Sigmoid colon (tissue), 7 donors: ENCODE results near the gene ZP4. TPM values are rescaled to one million over a fixed set of nuclear protein-coding genes. Genes with fewer than 3 reads are reported as not detected.

Experiments
- DNase-seq: peaks from one replicate; pipeline ENCODE4 v3.0.0-alpha.2; 2019
- H3K27ac ChIP-seq, 4 donors: fragments of 200-600 bp; sonication (generic); one replicate each; pipeline ENCODE4 v1.5.1; 2016 to 2019; ENCODE audit warnings: mild to moderate bottlenecking in 1 of 4
- H3K27me3 ChIP-seq, 3 donors: fragments of 200-600 bp; sonication (generic); one replicate each; pipeline ENCODE4 v1.5.1; 2019; ENCODE audit warnings: mild to moderate bottlenecking in 1 of 3
- H3K36me3 ChIP-seq, 4 donors: fragments of 200-600 bp; sonication (generic); one replicate each; pipeline ENCODE4 v1.5.1; 2016 to 2019
- H3K4me1 ChIP-seq, 4 donors: fragments of 200-600 bp; sonication (generic); one replicate each; pipeline ENCODE4 v1.5.1; 2017 to 2019
- H3K4me3 ChIP-seq, 4 donors: fragments of 200-600 bp; sonication (generic); one replicate each; pipeline ENCODE4 v1.5.1; 2017 to 2019; ENCODE audit warnings: mild to moderate bottlenecking in 2 of 4, moderate library complexity in 1 of 4
- H3K9me3 ChIP-seq, 4 donors: fragments of 200-600 bp in 3 of 4; sonication (generic) in 3 of 4; one replicate each; pipeline versions ENCODE4 v1.5.1 to v1.6.1; 2013 to 2019
- EP300 ChIP-seq, 4 donors: sonication (generic); formaldehyde crosslinking; IDR thresholded peaks; one replicate each; pipeline ENCODE4 v1.6.1; 2017; ENCODE audit warnings: antibody characterized with exemption in 4 of 4
- POLR2A ChIP-seq, 2 donors: fragments of 450-650 bp; IDR thresholded peaks; one replicate each; pipeline ENCODE4 v1.6.1; 2016; ENCODE audit warnings: antibody characterized with exemption in 2 of 2, mild to moderate bottlenecking in 2 of 2, moderate library complexity in 2 of 2
- POLR2AphosphoS5 ChIP-seq, 4 donors: sonication (generic); formaldehyde crosslinking; IDR thresholded peaks; one replicate each; pipeline ENCODE4 v1.6.1; 2017; ENCODE audit warnings: antibody characterized with exemption in 4 of 4
- WGBS, 2 donors: extraction: QIAGEN DNeasy Blood & Tissue Kit; methylation state at CpG; one replicate each; pipeline ENCODE4 v1.1.7; 2013; 5-methylcytosine and 5-hydroxymethylcytosine counted together
- intact Hi-C: fragments of 100-400 bp; cut with DNase I; formaldehyde crosslinking; loops from one replicate; pipeline ENCODE4 v1.15.1; 2023
- polyA plus RNA-seq, 3 donors: library from polyadenylated mRNA; stranded (reverse); fragments of 200-250 nt; gene quantifications; one replicate each; pipeline ENCODE4 v1.2.3, GENCODE V29; 2013
- total RNA-seq, 4 donors: library from RNA; depleted of rRNA; stranded (reverse); fragments of >200 nt; gene quantifications; one replicate each; pipeline ENCODE4 v1.1.0, GENCODE V29; 2016
- TF ChIP-seq, protein P1 (sequence below), 4 experiments: fragments of 450-650 bp in 3 of 4; fragments of 200-600 bp in 1 of 4; IDR thresholded peaks; one replicate each; pipeline ENCODE4 v1.5.1; 2016 to 2019; ENCODE audit warnings: antibody characterized with exemption in 4 of 4, mild to moderate bottlenecking in 3 of 4, moderate library complexity in 2 of 4
- donor health status: healthy with polysubstance abuse.
- donor health status: Bipolar disorder and iron deficiency.
- donor health status: healthy.

Gene ZP4
- total and polyA plus RNA-seq, 7 donors, result not detected

DNA sequence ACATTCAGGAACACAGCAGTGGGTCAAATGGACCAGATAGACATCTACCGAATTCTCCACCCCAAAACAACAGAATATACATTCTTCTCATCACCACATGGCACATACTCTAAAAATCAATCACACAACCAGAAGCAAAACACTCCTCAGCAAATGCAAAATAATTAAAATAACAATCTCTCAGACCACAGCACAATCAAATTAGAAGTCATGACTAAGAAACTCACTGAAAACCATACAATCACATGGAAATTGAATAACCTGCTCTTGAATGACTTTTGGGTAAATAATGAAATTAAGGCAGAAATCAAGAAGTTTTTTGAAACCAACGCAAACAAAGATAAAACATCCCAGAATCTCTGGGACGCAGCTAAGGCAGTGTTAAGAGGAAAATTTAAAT, 49.2 kb downstream of the ZP4 start:
- 61 to 74% methylated on average over 3 of the region's 3 CpGs for WGBS, 2 donors
- intact Hi-C loops, result no loop called here
- no peaks in the 10 kb centered on the region for H3K36me3 ChIP-seq
- no peak for DNase-seq
- TF ChIP-seq POLR2A (IDR thresholded peaks at IDR 0.05), result no peak
- TF ChIP-seq, protein P1, sequence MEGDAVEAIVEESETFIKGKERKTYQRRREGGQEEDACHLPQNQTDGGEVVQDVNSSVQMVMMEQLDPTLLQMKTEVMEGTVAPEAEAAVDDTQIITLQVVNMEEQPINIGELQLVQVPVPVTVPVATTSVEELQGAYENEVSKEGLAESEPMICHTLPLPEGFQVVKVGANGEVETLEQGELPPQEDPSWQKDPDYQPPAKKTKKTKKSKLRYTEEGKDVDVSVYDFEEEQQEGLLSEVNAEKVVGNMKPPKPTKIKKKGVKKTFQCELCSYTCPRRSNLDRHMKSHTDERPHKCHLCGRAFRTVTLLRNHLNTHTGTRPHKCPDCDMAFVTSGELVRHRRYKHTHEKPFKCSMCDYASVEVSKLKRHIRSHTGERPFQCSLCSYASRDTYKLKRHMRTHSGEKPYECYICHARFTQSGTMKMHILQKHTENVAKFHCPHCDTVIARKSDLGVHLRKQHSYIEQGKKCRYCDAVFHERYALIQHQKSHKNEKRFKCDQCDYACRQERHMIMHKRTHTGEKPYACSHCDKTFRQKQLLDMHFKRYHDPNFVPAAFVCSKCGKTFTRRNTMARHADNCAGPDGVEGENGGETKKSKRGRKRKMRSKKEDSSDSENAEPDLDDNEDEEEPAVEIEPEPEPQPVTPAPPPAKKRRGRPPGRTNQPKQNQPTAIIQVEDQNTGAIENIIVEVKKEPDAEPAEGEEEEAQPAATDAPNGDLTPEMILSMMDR (IDR thresholded peaks at IDR 0.05), result no peak
- no peak overlapping the region for H3K4me3 ChIP-seq
- no peaks in the 10 kb centered on the region for H3K4me1 ChIP-seq
- H3K27ac ChIP-seq, result no peak overlapping the region
- peaks cover 0 to 2% (median 0%) of the 10 kb centered on the region in 4 donors for H3K9me3 ChIP-seq
- H3K27me3 ChIP-seq, result no peaks in the 10 kb centered on the region

DNA sequence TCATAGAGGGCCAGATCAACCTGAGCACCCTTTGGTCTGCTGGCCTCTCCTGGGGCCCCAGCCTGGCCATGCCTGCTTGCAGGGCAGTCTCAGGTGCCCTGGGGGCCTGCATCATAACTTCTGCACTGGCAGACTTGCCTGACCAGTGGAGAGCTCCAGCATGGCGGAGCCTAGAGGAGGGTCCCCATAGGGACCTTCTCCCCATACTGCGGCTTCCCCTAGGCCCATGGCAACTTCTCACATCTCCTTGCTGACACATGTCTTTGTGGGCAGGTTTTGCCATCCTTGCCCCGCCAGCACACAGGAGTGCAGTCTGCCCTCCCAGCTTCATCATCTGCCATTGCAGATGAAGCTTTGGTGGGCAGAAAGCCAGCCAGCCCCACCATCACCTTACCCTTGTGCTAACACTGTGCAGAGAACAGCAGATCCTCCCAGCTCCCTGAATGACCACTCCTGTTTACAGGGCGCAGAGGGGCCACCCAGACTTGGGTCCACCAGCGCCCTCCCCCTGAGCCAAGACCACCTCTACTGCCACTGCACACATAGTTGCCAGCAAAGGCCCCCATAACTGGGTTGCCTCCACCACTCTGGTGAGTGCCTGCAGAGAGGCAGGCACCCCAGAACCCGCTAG, 51.7 kb downstream of the ZP4 start:
- H3K4me3 ChIP-seq, result no peak overlapping the region
- H3K4me1 ChIP-seq, result no peaks in the 10 kb centered on the region
- H3K27me3 ChIP-seq, result no peaks in the 10 kb centered on the region
- WGBS, 2 donors, result 86 to 92% methylated on average over 6 of the region's 6 CpGs
- intact Hi-C loops, result no loop called here
- DNase-seq, result no peak
- H3K27ac ChIP-seq, result no peak overlapping the region
- no peaks in the 10 kb centered on the region for H3K36me3 ChIP-seq
- H3K9me3 ChIP-seq, result peaks cover 0 to 2% (median 0%) of the 10 kb centered on the region in 4 donors
- TF ChIP-seq, protein P1 (IDR thresholded peaks at IDR 0.05), result no peak
- TF ChIP-seq POLR2A (IDR thresholded peaks at IDR 0.05) (no peak), POLR2AphosphoS5 (IDR thresholded peaks at IDR 0.05) (no peak), EP300 (IDR thresholded peaks at IDR 0.05) (no peak)

DNA sequence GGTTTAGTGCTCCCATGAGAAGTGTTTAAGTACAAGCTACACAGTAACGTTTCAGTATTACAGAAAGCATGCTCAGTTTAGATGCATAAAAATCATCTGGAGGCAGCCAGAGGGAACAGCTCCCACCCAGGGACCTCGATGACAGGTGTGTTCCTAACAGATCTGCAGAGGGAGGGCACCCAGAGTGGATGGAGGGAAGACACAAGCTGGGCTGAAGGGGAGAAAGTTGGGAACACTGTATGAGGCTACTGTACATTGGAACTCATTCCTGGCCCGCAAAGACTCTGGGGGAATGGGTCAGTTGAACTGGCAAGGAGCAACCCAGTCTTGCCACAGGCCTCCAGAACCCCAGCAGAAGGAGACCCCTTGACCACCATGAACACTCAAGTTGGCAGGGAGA, 52.4 kb downstream of the ZP4 start:
- peaks cover 0 to under 1% (median 0%) of the 10 kb centered on the region in 4 donors for H3K9me3 ChIP-seq
- no peaks in the 10 kb centered on the region for H3K36me3 ChIP-seq
- TF ChIP-seq POLR2A (IDR thresholded peaks at IDR 0.05) (no peak), POLR2AphosphoS5 (IDR thresholded peaks at IDR 0.05) (no peak), EP300 (IDR thresholded peaks at IDR 0.05) (no peak)
- TF ChIP-seq, protein P1 (IDR thresholded peaks at IDR 0.05), result no peak
- H3K27ac ChIP-seq, result no peak overlapping the region
- intact Hi-C loops, result no loop called here
- DNase-seq, result no peak
- 50 to 58% methylated on average over 3 of the region's 3 CpGs for WGBS, 2 donors
- no peaks in the 10 kb centered on the region for H3K27me3 ChIP-seq
- H3K4me3 ChIP-seq, result no peak overlapping the region
- no peaks in the 10 kb centered on the region for H3K4me1 ChIP-seq

DNA sequence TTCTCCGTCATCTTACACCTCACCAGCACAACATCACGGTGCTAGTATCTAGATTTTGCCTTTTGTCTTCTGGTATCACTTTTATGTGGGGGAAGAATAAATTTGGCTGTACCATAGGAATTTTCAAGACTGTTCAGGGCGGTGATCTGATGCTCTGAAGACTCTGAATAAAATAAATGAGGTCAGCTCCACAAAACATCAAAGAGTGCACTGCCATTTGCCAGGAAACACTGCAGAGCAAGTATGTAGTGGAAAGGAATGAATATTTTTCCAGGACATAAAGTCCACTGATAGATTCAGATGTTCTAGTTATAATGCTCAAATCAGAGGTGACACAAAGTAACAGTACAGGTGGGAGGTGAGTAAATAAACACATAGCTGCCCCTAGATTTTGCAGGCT, 56.3 kb downstream of the ZP4 start:
- Histone ChIP-seq H3K4me3 (no peak overlapping the region), H3K27ac (no peak overlapping the region), H3K36me3 (no peaks in the 10 kb centered on the region), H3K9me3 (no peaks in the 10 kb centered on the region), H3K4me1 (no peaks in the 10 kb centered on the region), H3K27me3 (no peaks in the 10 kb centered on the region)
- no peak for DNase-seq
- 78 to 87% methylated on average over 3 of the region's 3 CpGs for WGBS, 2 donors
- intact Hi-C loops, result no loop called here
- no peak for TF ChIP-seq POLR2A (IDR thresholded peaks at IDR 0.05)
- TF ChIP-seq, protein P1 (IDR thresholded peaks at IDR 0.05), result no peak
- TF ChIP-seq POLR2AphosphoS5 (IDR thresholded peaks at IDR 0.05), result no peak
- no peak for TF ChIP-seq EP300 (IDR thresholded peaks at IDR 0.05)

DNA sequence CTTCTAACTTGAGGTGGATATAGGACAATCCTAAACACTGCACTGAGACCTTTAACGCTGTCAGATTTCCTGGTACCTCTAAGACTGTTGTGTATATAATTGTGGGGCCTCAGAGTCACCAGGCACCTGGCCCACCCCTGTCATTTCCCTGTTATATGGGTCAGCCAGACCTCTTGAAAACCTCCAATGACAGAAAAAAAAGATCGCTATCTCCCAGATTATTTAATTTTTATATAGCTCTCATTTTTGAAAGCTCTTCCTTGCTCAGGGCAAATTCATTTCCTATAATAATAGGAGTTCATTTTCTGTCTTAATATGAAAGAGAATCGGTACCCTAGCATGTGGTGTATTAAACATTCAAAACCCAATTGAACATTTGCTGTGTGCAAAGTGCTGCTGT, 56.7 kb downstream of the ZP4 start:
- no peak overlapping the region for H3K27ac ChIP-seq
- TF ChIP-seq, protein P1 (IDR thresholded peaks at IDR 0.05), result no peak
- TF ChIP-seq POLR2A (IDR thresholded peaks at IDR 0.05), result no peak
- TF ChIP-seq POLR2AphosphoS5 (IDR thresholded peaks at IDR 0.05), result no peak
- no peak for TF ChIP-seq EP300 (IDR thresholded peaks at IDR 0.05)
- H3K9me3 ChIP-seq, result no peaks in the 10 kb centered on the region
- DNase-seq, result no peak
- no peak overlapping the region for H3K4me3 ChIP-seq
- no peaks in the 10 kb centered on the region for H3K27me3 ChIP-seq
- no peaks in the 10 kb centered on the region for H3K4me1 ChIP-seq
- no peaks in the 10 kb centered on the region for H3K36me3 ChIP-seq
- 68 to 80% methylated on average over 3 of the region's 3 CpGs for WGBS, 2 donors
- intact Hi-C loops, result no loop called here
